SU-DHL-6 (cell line): ENCODE results near the gene HOXC11.

Source experiments
- H2AFZ ChIP-seq: fragments of 200-600 bp; sonication (generic); 2 replicates; pipeline ENCODE4 v1.6.1; 2014; ENCODE audit warnings: low read depth, mild to moderate bottlenecking, moderate library complexity, mixed read lengths, antibody characterized with exemption, low read length; ENCODE audit not compliant: severe bottlenecking
- H3F3A ChIP-seq: fragments of 200-600 bp; shearing (Covaris generic); 2 replicates; pipeline ENCODE4 v1.6.0; 2016; ENCODE audit warnings: antibody characterized with exemption, mild to moderate bottlenecking; ENCODE audit not compliant: insufficient read depth
- H3K27ac ChIP-seq: fragments of 200-600 bp; sonication (generic); 2 replicates; pipeline ENCODE4 v1.5.1; 2016; ENCODE audit warnings: low read depth, mild to moderate bottlenecking, low read length, moderate library complexity, mixed read lengths
- H3K27me3 ChIP-seq: fragments of 200-600 bp; sonication (generic), shearing (Covaris generic); 2 replicates; pipeline ENCODE4 v1.6.0; 2014; ENCODE audit warnings: mild to moderate bottlenecking, low read length
- H3K36me3 ChIP-seq: fragments of 200-600 bp; sonication (generic); 2 replicates; pipeline ENCODE4 v1.6.1; 2014; ENCODE audit warnings: mild to moderate bottlenecking, low read length, mixed read lengths
- H3K4me2 ChIP-seq: fragments of 300-600, 200-600 bp; shearing (Covaris generic), sonication (generic); 2 replicates; pipeline ENCODE4 v1.6.0; 2014; ENCODE audit warnings: low read length, low read depth, mild to moderate bottlenecking; ENCODE audit not compliant: poor library complexity, severe bottlenecking
- H3K4me3 ChIP-seq: fragments of 200-600 bp; sonication (generic); 2 replicates; pipeline ENCODE4 v1.5.1; 2014; ENCODE audit warnings: antibody characterized with exemption, low read length, mild to moderate bottlenecking, mixed read lengths; ENCODE audit not compliant: insufficient read depth, poor library complexity, severe bottlenecking
- H3K79me2 ChIP-seq: fragments of 200-600 bp; sonication (generic); 2 replicates; pipeline ENCODE4 v1.6.1; 2014; ENCODE audit warnings: mild to moderate bottlenecking, low read length, moderate library complexity; ENCODE audit not compliant: insufficient read depth
- H3K9ac ChIP-seq: fragments of 200-600 bp; sonication (generic); 2 replicates; pipeline ENCODE4 v1.7.0; 2014; ENCODE audit warnings: mild to moderate bottlenecking, low read length
- H3K9me2 ChIP-seq: fragments of 200-600 bp; sonication (generic); replicated peaks from 2 replicates; pipeline ENCODE4 v1.6.1; 2014; ENCODE audit warnings: low read length; ENCODE audit not compliant: insufficient read depth
- H3K9me3 ChIP-seq: fragments of 200-600 bp; sonication (generic); 2 replicates; pipeline ENCODE4 v1.6.1; 2014; ENCODE audit warnings: low read length, mixed read lengths; ENCODE audit not compliant: insufficient read depth
- H4K20me1 ChIP-seq: fragments of 200-600 bp; sonication (generic); 2 replicates; pipeline ENCODE4 v1.6.1; 2014; ENCODE audit warnings: low read depth, mild to moderate bottlenecking, antibody characterized with exemption, low read length, moderate library complexity, mixed read lengths
- CTCF ChIP-seq: fragments of 200-600 bp; sonication (generic); IDR thresholded peaks from one replicate; pipeline ENCODE4 v1.5.1; 2017; ENCODE audit warnings: antibody characterized with exemption, mild to moderate bottlenecking, low read length, moderate library complexity; ENCODE audit not compliant: insufficient read depth, poor library complexity, severe bottlenecking
- EZH2phosphoT487 ChIP-seq: fragments of 200-600 bp; sonication (generic), shearing (Covaris generic); conservative IDR thresholded peaks from 2 replicates; pipeline ENCODE4 v1.6.1; 2018; ENCODE audit warnings: mild to moderate bottlenecking, antibody characterized with exemption, low read length, moderate library complexity, mixed read lengths

The HOXC11 gene

GRCh38 chr12:53972722-53973235, at the start of gene HOXC11:
TSS of gene HOXC11 (plus strand) at chr12:53973126. CDS start at chr12:53973242, 116 bp downstream.
- no peak within 1 kb of the TSS for H2AFZ ChIP-seq
- H4K20me1 ChIP-seq = no peaks in the 10 kb centered on the region
- H3K9me3 ChIP-seq = no peaks in the 10 kb centered on the region
- H3K9ac ChIP-seq = no peak within 1 kb of the TSS
- no peak within 1 kb of the TSS for H3K27ac ChIP-seq
- no peaks in the 10 kb centered on the region for H3F3A ChIP-seq
- H3K9me2 ChIP-seq = no peaks in the 10 kb centered on the region
- H3K4me3 ChIP-seq = no peak within 1 kb of the TSS
- TF ChIP-seq EZH2phosphoT487 = no peak
- TF ChIP-seq CTCF = no peak
- no peaks in the 10 kb centered on the region for H3K79me2 ChIP-seq
- no peaks in the 10 kb centered on the region for H3K27me3 ChIP-seq
- no peak within 1 kb of the TSS for H3K4me2 ChIP-seq
- H3K36me3 ChIP-seq = no peaks in the 10 kb centered on the region

- no peaks in the 10 kb centered on the region for H3K9me3 ChIP-seq
- H2AFZ ChIP-seq = no peak overlapping the region
- no peaks in the 10 kb centered on the region for H4K20me1 ChIP-seq
- no peaks in the 10 kb centered on the region for H3K36me3 ChIP-seq
- no peaks in the 10 kb centered on the region; the same call in 1 of the 2 replicates for H3K9me2 ChIP-seq
- H3K27ac ChIP-seq = no peak overlapping the region
- no peak overlapping the region for H3K4me3 ChIP-seq
- TF ChIP-seq EZH2phosphoT487 (no peak), CTCF (no peak)
- H3K79me2 ChIP-seq = no peaks in the 10 kb centered on the region
- no peak overlapping the region for H3K4me2 ChIP-seq
- H3K9ac ChIP-seq = no peak overlapping the region
- no peaks in the 10 kb centered on the region for H3F3A ChIP-seq
- H3K27me3 ChIP-seq = no peaks in the 10 kb centered on the region; the same call in 1 of the 2 replicates
These were observed 48.2 kb upstream of the HOXC11 start for GRCh38 chr12:53924521-53925405.

- Histone ChIP-seq H3K9me2 (no peaks in the 10 kb centered on the region; the same call in 1 of the 2 replicates), H3K4me3 (no peak overlapping the region), H3K79me2 (no peaks in the 10 kb centered on the region), H3F3A (no peaks in the 10 kb centered on the region), H2AFZ (no peak overlapping the region), H3K27me3 (no peaks in the 10 kb centered on the region; the same call in 1 of the 2 replicates), H3K36me3 (no peaks in the 10 kb centered on the region), H4K20me1 (no peaks in the 10 kb centered on the region), H3K9me3 (no peaks in the 10 kb centered on the region), H3K4me2 (no peak overlapping the region), H3K27ac (no peak overlapping the region), H3K9ac (no peak overlapping the region)
- TF ChIP-seq CTCF = no peak
- no peak for TF ChIP-seq EZH2phosphoT487
These were observed 45.5 kb upstream of the HOXC11 start for GRCh38 chr12:53927220-53928029.
